Keratinocyte (primary cell): ENCODE measurements around the gene GPR137. TPM values are rescaled to one million over a fixed set of nuclear protein-coding genes. Genes with fewer than 3 reads are reported as not detected.

ENCODE experiments used
- DNase-seq: peaks from one replicate; pipeline ENCODE4 v3.0.0-alpha.2; 2011; ENCODE audit warnings: low read depth, missing footprints, low spot score
- FAIRE-seq: peaks from 2 replicates; lab custom pipeline; 2011; peaks lifted over from hg19 to GRCh38; lab: Jason Lieb, UNC
- H2AFZ ChIP-seq: 2 replicates; pipeline ENCODE4 v1.6.0; 2012; ENCODE audit warnings: low read length, control low read depth, inconsistent platforms; ENCODE audit not compliant: control insufficient read depth
- H3K27ac ChIP-seq: 2 replicates; pipeline ENCODE4 v1.5.1; 2011; ENCODE audit warnings: low read length; ENCODE audit not compliant: control insufficient read depth, insufficient read depth
- H3K27me3 ChIP-seq: 3 replicates; pipeline ENCODE4 v1.6.0; 2011; ENCODE audit warnings: low read length; ENCODE audit not compliant: control insufficient read depth, insufficient read depth; ENCODE audit errors: extremely low read depth
- H3K36me3 ChIP-seq, 2 experiments: 2 replicates in 1 of 2; 3 replicates in 1 of 2; pipeline ENCODE4 v1.5.1; 2011; ENCODE audit warnings: low read length in 2 of 2, mild to moderate bottlenecking in 1 of 2; ENCODE audit not compliant: control insufficient read depth in 2 of 2, insufficient read depth in 2 of 2; ENCODE audit errors: extremely low read depth in 1 of 2
- H3K4me1 ChIP-seq: 3 replicates; pipeline ENCODE4 v1.5.1; 2011; ENCODE audit warnings: low read length; ENCODE audit not compliant: control insufficient read depth, insufficient read depth; ENCODE audit errors: extremely low read depth
- H3K4me2 ChIP-seq: 3 replicates; pipeline ENCODE4 v1.6.0; 2011; ENCODE audit warnings: low read depth, low read length; ENCODE audit not compliant: control insufficient read depth, insufficient read depth; ENCODE audit errors: extremely low read depth
- H3K4me3 ChIP-seq, 3 experiments: fragments of 200-600 bp in 1 of 3; sonication (generic) in 1 of 3; 2 replicates in 2 of 3; 3 replicates in 1 of 3; pipeline ENCODE4 v1.5.1; 2011 to 2016; ENCODE audit warnings: low read length in 3 of 3, mild to moderate bottlenecking in 3 of 3, control low read depth in 2 of 3, inconsistent platforms in 1 of 3, low read depth in 1 of 3, mixed read lengths in 1 of 3, mixed run types in 1 of 3, moderate library complexity in 1 of 3; ENCODE audit not compliant: control insufficient read depth in 2 of 3, insufficient read depth in 2 of 3; ENCODE audit errors: extremely low read depth in 1 of 3
- H3K79me2 ChIP-seq: 2 replicates; pipeline ENCODE4 v1.6.0; 2012; ENCODE audit warnings: low read length; ENCODE audit not compliant: control insufficient read depth, insufficient read depth
- H3K9ac ChIP-seq: 3 replicates; pipeline ENCODE4 v1.6.0; 2011; ENCODE audit warnings: low read length; ENCODE audit not compliant: control insufficient read depth, insufficient read depth; ENCODE audit errors: extremely low read depth
- H3K9me1 ChIP-seq: 3 replicates; pipeline ENCODE4 v1.6.0; 2011; ENCODE audit warnings: low read length; ENCODE audit not compliant: control insufficient read depth, insufficient read depth; ENCODE audit errors: extremely low read depth
- H3K9me3 ChIP-seq: 2 replicates; pipeline ENCODE4 v1.5.1; 2012; ENCODE audit warnings: low read depth, low read length; ENCODE audit not compliant: control insufficient read depth
- H4K20me1 ChIP-seq: 3 replicates; pipeline ENCODE4 v1.6.0; 2011; ENCODE audit warnings: low read length; ENCODE audit not compliant: control insufficient read depth, insufficient read depth; ENCODE audit errors: extremely low read depth
- EZH2 ChIP-seq: IDR thresholded peaks from one replicate; pipeline ENCODE4 v1.6.1; 2012; ENCODE audit warnings: inconsistent platforms, mild to moderate bottlenecking, low read length, moderate library complexity
- dilution Hi-C: fragments of 300-500 bp; cut with MboI; formaldehyde crosslinking; loops from one replicate; pipeline ENCODE4 v1.7.0; 2020; ENCODE audit warnings: low sequenced_read_pairs; ENCODE audit not compliant: extremely low pct_ligation_motif_present
- polyA plus RNA-seq, 5 experiments: library from polyadenylated mRNA; depleted of rRNA in 3 of 5; stranded (reverse) in 3 of 5; stranded (forward) in 1 of 5; unstranded in 1 of 5; fragments of >200 nt; gene quantifications; 1 replicate in 1 of 5; 2 replicates in 3 of 5; 3 replicates in 1 of 5; pipeline versions ENCODE4 v1.2.1 to v1.2.3, GENCODE V29; 2011 to 2012; ENCODE audit warnings: missing spikeins in 2 of 5, low read depth in 1 of 5, low replicate concordance in 1 of 5
- TF ChIP-seq, protein P1 (sequence below), 3 experiments: IDR thresholded peaks in 1 of 3; conservative IDR thresholded peaks in 1 of 3; optimal IDR thresholded peaks in 1 of 3; 2 replicates in 2 of 3; 3 replicates in 1 of 3; pipeline versions ENCODE3 to v1.5.1; 2011; ENCODE audit warnings: low read length in 3 of 3, mild to moderate bottlenecking in 3 of 3, moderate library complexity in 2 of 3, control low read depth in 1 of 3, inconsistent platforms in 1 of 3; ENCODE audit not compliant: insufficient read depth in 2 of 3; ENCODE audit errors: extremely low read depth in 1 of 3

The GPR137 gene
- polyA plus RNA-seq, 1 donor (not counting 4 experiments of a cell fraction or from before 2014, with no cell fraction given): 6.6 TPM

GRCh38 chr11:64263021-64263946 lies 22.4 kb upstream of the GPR137 start:
- dilution Hi-C loops: no loop called here
- Histone ChIP-seq H3K4me2 (no peak overlapping the region), H3K27ac (no peak overlapping the region), H3K4me1 (peaks cover 34% of the 10 kb centered on the region), H3K4me3 (no peak overlapping the region), H4K20me1 (no peaks in the 10 kb centered on the region), H3K79me2 (peaks cover 9% of the 10 kb centered on the region), H3K27me3 (no peaks in the 10 kb centered on the region), H2AFZ (no peak overlapping the region), H3K9me1 (peaks cover 2% of the 10 kb centered on the region), H3K9ac (no peak overlapping the region), H3K36me3 (peaks cover 48 to 75% of the 10 kb centered on the region in 2 experiments), H3K9me3 (no peaks in the 10 kb centered on the region)
- no peak for FAIRE-seq
- no peak for DNase-seq
- TF ChIP-seq, protein P1, sequence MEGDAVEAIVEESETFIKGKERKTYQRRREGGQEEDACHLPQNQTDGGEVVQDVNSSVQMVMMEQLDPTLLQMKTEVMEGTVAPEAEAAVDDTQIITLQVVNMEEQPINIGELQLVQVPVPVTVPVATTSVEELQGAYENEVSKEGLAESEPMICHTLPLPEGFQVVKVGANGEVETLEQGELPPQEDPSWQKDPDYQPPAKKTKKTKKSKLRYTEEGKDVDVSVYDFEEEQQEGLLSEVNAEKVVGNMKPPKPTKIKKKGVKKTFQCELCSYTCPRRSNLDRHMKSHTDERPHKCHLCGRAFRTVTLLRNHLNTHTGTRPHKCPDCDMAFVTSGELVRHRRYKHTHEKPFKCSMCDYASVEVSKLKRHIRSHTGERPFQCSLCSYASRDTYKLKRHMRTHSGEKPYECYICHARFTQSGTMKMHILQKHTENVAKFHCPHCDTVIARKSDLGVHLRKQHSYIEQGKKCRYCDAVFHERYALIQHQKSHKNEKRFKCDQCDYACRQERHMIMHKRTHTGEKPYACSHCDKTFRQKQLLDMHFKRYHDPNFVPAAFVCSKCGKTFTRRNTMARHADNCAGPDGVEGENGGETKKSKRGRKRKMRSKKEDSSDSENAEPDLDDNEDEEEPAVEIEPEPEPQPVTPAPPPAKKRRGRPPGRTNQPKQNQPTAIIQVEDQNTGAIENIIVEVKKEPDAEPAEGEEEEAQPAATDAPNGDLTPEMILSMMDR (optimal IDR thresholded peaks at IDR 0.05 in 1 of 3, IDR thresholded peaks at IDR 0.05 in 1 of 3, conservative IDR thresholded peaks at IDR 0.05 in 1 of 3; ENCODE audit: extremely low read depth in 1 of 3, insufficient read depth in 2 of 3, low read length in 3 of 3): no peak
- TF ChIP-seq EZH2: no peak

GRCh38 chr11:64263947-64264317 lies 21.7 kb upstream of the GPR137 start:
- H3K9me3 ChIP-seq: no peaks in the 10 kb centered on the region
- FAIRE-seq (no peak), DNase-seq (no peak)
- H3K4me1 ChIP-seq: peaks cover 40% of the 10 kb centered on the region
- H3K9me1 ChIP-seq: peaks cover 2% of the 10 kb centered on the region
- no peak overlapping the region for H3K27ac ChIP-seq
- H3K4me2 ChIP-seq: no peak overlapping the region
- no peak for TF ChIP-seq EZH2
- TF ChIP-seq, protein P1 (optimal IDR thresholded peaks at IDR 0.05 in 1 of 3, IDR thresholded peaks at IDR 0.05 in 1 of 3, conservative IDR thresholded peaks at IDR 0.05 in 1 of 3; ENCODE audit: extremely low read depth in 1 of 3, insufficient read depth in 2 of 3, low read length in 3 of 3): no peak
- H3K79me2 ChIP-seq: peaks cover 4% of the 10 kb centered on the region
- H3K9ac ChIP-seq: no peak overlapping the region
- no peaks in the 10 kb centered on the region for H4K20me1 ChIP-seq
- peaks cover 43 to 73% of the 10 kb centered on the region in 2 experiments for H3K36me3 ChIP-seq
- dilution Hi-C loops: no loop called here
- no peak overlapping the region for H2AFZ ChIP-seq
- H3K4me3 ChIP-seq: no peak overlapping the region
- no peaks in the 10 kb centered on the region for H3K27me3 ChIP-seq
